NCI-H2081 treated with DMSO at 0.1 percent for 48 hours (cell line): ENCODE results near the gene DCAF10.
"Not testable (repeated sequence)": the region's sequence is repeated elsewhere in the genome, so short reads cannot be mapped to it uniquely, and the experiment has no call there.

Experiments
- DNase-seq: peaks from one replicate; lab custom pipeline; 2025; lab: John Stamatoyannopoulos, UW

DCAF10 gene

DNA sequence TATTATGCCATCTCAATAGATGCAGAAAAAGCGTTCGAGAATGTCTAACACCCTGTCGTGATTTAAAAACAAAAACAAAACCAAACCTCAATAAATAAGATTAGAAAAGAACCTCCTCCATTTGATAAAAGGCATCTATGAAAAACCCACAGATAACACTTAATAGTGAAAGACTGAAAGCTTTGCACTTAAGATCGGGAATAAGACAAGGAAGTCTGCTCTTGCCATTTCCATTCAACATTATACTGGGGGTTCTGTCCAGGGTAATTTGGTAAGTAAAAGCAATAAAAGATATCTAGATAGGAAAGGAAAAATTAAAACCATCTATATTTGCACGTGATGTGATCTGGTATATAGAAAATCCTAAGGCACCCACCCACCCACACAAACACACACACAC lies 8.5 kb upstream of the DCAF10 start:
- no peak for DNase-seq

DNA sequence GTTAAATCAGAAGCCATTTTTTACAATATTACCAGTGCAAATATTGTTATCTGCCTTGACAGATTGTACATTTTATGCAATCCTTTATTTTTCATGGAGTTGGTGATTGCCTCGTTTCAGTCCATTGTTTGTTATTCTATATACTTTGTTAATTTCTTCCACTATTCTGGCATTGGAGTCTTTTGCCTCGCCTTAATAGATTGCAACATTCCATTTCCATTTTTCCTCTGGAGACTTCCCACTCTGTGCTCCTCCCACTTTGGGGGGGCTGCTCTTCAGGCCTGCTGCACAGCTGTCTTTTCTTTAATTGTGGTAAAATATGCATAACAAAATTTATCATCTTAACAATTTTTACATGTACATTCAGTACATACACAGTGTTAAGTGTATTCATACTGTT lies 4.4 kb upstream of the DCAF10 start:
- DNase-seq = no peak

DNA sequence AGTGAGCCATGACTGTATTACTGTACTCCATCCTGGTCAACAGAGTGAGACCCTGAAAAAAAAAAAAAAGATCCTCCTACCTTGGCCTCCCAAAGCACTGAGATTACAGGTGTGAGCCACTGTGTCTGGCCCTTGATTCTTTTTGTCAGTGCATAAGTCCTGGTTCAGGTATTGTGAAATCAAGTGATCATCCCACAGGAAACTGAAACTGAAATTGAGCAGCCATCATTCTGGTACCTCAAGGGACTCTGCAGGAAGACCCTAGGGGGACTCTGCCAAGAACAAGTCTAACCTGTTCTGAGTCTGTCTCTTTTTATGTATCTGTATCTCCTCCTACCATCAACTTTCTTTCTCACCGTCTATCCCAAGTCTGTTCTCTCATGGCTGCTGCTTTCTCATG lies 1.9 kb upstream of the DCAF10 start:
- no peak for DNase-seq

DNA sequence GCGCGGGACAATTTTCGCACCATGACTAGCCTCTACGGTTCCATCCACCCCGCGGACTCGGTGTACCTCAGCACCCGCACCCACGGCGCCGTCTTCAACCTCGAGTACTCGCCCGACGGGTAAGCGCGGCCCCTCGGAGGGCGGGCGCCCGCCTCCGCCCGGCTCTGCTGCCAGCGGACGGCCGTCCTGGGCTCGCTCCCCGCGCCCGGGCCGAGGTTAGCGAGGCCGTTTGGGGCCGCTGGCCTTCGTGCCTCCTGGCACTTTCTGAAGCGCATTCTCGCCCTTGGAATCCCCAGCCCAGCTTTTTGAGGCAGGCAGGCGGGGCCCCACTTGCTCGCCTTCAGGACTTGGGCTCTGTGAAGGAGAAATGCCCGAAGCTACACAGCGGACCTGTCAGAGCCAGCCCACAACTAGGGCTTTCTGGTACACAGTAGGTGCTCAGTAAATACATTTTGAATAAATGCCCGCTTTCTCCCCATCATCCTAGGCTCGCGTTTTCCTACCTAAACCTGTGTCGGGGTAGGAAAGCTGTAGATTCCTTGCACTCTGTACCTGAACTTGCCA lies 772 bp downstream of the DCAF10 start:
- DNase-seq = no peak

DNA sequence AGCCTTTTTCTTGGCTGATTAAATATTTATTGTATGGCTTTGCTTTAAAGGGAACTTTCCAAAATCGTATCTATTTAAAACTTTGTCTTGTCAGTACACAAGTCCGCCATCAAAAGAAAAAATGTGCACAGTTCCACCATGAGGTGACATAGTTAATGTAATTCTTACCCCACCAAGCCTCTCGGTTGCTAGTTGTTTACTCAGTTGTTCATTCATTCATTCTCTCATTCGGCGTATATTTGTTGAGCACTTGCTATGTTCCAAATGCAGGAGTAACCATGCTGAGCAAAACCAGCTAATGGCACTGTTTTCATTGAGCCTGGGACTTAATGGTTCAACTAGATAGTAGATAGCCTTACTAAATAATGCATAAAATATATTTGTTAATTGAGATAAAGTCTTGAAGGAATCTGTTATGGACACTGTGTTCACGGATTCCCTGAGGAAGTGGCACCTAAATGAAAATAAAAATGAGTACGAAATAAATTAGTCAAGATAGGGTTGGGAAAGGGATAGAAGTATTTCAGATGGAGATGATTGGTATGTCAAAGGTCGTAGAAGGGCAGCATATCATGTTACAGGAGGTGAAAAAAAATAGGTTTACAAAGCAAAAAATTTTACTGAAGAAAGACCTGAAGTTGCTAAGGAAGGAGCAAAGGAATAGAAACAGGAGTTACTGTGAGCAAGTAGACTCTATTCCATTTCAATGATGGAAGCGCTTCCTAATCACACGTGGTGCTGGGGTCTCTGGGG lies 1.5 kb downstream of the DCAF10 start:
- DNase-seq = no peak

DNA sequence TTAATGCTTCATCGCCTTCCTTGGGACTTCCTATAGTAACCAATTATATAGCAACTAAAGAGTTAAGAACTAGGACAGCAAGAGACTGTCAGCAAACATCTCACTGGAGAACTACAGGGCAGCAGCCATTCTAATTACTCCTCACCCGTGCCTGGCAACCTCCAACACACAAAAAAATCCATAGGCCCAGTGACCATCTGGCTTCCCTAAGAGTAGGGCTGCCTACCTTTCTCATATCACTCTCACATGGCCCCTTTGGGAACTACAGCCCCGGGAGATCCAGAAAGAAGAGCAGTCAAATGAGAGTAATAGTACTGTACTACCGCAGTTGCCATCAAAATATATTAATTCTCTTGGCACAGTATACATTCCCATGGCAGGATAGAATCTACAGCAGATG lies 5.7 kb downstream of the DCAF10 start:
- DNase-seq = no peak

DNA sequence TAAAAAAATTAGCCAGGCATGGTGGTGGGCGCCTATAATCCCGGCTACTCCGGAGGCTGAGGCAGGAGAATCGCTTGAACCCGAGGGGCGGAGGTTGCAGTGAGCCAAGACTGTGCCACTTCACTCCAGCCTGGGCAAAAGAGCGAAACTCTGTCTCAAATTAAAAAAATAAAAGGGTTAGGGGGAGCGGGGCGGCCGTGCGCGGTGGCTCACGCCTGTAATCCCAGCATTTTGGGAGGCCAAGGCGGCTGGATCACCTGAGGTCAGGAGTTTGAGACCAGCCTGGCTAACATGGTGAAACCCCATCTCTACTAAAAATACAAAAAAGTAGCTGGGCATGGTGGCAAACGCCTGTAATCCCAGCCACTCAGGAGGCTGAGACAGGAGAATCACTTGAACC lies 9.1 kb downstream of the DCAF10 start:
- not testable (repeated sequence) for DNase-seq

DNA sequence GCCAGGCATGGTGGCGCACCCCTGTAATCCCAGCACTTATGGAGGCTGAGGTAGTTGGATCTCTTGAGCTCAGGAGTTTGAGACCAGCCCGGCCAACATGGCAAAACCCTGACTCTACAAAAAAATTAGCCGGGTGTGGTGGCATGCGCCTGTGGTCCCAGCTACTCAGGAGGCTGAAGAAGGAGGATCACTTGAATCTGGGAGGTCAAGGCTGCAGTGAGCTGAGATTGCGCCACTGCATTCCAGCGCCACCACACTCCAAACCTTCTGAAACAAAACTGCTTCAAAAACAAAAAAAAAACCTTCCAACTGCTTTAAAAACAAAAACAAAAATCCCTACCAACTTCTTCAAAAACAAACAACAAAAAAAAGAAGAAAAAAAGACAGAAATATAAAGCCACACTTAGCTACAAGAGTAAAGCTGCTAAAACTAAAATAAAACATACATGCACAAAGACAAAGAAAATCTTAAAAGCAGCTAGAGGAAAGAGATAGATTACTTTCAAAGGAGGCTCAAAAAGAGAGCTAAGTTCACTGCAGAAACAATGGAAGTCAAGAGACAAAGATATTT lies 11.4 kb downstream of the DCAF10 start:
- no peak for DNase-seq

DNA sequence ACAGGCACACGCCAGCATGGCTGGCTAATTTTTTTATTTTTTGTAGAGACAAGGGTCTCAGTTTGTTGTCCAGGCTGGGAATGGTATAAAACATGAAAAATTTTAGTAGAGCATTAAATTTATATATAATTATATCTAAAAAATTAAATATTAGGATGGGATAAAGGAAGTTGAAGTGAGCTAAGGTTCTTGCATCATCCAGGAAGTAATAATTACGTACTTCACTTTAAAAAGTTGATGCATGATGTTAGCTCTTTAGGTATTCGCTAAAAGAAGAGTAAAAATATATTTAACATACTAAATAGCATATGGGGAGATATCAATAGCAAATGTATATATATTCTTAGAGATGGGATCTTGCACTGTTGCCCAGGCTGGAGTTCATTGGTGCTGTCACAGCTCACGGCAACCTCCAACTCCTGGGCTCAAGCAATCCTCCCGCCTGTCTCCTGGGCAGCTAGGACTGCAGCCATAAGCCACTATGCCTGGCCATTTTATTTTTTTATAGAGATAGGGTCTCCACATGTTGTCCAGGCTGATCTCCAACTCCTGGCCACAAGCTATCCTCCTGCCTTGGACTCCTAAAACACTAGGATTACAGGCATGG lies 12.3 kb downstream of the DCAF10 start:
- DNase-seq = no peak

DNA sequence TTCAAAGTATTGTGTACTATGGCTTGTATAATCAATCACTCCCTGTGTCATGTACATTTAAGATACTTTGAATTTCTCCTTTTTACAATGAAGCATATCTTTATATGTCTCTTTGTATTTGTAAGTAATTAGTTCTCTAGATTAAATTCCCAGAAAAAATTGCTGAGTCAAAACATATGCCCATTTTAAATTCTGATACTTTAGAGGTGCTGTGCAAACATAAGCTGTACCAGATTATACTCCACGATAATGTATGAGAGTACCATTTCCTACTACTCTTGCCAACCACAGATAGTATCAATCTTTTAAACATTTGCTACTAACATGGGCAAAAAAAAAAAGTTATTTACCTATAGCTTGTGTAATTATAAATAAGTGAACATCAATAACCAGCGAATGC lies 18.3 kb downstream of the DCAF10 start:
- DNase-seq = no peak

DNA sequence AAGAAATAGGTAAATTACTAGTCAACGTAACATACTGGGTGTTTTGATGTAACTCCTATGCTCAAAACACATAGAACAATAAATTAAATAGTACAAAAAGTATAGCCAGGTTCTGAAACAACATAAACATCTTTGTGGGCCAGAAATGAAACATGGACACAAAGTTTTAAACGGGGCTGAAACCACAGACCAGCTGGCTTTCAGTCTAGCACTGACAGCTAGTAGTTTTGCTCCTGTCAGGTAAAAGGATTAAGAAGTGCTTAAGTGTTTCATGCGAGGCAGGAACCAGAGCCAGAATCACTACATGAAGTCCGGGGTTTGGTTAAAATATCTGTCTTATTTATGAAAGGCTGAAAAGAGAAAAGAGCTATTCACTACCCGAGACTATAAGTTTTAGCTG lies 19.5 kb downstream of the DCAF10 start:
- no peak for DNase-seq

DNA sequence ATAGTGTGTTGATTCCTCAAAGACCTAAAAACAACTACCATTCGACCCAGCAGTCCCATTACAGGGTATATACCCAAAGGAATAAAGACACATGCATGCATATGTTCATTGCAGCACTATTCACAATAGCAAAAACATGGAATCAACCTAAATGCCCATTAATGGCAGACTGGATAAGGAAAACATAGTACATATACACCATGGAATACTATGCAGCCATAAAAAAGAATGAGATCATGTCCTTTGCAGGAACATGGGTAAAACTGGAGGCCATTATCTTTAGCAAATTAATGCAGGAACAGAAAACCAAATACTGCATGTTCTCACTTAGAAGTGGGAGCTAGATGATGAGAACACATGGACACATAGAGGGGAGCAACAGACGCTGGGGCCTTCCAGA lies 24.6 kb downstream of the DCAF10 start:
- not testable (repeated sequence) for DNase-seq

DNA sequence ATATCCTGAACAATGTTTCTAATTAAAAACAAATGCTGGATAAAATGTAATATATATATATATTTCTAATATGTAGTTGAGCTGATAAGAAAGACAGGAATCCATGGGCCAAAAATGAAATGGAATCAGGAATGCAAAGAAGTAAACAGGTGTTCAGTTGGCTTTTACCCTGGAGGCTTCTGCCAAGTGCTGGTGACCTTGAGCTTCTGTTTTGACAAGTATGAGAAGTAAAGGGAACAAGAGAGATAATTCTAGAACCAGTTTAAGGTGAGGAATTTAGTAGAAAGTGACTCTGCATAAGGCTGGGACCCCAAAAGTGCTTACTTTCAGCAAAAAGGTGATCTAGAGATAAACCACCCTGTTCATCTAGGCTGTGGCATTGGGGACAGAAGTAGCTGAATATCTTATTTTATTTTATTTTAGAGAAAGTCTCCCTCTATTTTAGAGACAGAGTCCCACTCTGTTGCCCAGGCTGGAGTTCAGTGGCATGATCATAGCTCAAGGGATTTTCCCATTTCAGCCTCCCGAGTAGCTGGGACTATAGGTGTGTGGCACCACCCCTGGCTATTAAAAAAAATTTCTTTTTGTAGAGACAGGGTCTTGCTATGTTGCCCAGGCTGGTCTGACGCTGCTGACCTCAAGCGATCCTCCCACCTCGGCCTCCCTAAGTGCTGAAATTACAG lies 27.0 kb downstream of the DCAF10 start:
- no peak for DNase-seq

DNA sequence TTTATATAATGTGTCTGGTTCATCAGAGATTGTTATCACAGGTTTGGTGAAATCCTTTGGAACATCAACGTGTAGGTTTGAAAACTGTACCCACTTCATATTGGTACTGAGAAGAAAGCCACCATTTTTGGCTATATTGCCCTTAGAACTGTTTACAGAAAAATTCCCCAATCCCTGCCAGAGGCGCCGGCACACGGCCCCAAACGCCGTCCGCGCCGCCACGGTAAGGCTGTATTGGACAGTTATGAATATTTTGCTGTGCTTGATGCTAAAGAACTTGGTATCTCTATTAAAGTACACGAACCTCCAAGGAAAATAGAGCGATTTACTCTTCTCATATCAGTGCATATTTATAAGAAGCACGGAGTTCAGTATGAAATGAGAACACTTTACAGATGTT lies 35.2 kb downstream of the DCAF10 start:
- DNase-seq = no peak

DNA sequence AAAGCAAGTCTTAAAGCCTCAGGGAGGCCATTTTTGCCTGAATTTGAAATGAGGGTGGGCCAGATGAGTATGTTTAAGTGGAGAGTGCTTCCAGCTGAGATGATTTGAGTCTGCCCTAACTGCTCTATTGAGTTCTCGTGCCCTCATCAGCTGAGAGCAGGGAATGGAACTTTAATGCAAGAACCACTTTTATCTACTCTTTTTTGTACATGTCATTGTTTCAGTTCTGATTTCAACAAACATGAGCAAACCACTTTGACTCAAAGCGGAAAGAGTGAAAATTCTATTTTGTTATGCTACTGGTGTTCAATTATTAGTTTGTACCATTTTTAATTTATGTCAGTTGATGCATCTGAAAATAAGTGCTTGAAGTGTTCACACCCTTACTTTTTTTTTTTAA lies 35.8 kb downstream of the DCAF10 start:
- DNase-seq = no peak

DNA sequence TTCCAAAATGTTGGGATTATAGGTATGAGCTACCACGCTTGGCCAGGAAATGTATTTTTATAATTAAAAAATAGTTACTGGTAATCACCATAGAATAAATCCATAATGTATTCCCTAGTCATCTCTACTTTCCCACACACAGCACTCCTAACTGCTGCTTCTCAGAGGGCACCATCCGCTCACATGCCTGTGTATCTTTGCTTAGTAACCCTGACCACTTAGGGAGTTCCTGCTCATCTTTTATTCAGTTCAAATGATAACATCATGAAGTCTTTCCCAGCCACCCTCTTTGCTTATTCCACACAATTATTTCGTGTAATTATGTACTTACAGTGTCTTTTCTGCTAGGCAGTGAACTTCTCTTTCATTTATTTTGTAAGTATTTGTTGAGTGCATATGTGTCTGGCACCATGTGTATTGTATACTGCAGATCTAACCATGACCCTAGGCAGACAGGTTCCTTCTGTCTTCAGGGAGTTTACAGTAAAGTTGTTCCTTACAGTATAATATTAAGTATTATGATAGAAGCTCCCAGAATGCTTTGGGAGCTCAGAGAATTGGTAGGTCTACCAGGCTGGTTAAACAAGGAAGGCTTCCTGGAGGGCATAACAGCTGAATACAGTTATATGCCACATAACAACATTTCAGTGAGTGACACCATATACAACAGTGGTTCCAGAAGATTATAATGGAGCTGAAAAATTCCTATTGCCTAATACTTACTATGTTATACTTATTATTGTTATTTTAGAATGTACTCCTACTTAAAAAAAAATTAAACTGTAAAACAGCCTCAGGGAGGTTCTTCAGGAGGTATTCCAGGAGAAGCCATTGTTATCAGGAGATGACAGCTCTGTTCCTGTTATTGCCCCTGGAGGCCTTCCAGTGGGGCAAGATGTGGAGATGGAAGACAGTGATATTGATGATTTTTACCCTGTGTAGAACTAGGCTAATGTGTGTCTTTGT lies 39.2 kb downstream of the DCAF10 start:
- no peak for DNase-seq

DNA sequence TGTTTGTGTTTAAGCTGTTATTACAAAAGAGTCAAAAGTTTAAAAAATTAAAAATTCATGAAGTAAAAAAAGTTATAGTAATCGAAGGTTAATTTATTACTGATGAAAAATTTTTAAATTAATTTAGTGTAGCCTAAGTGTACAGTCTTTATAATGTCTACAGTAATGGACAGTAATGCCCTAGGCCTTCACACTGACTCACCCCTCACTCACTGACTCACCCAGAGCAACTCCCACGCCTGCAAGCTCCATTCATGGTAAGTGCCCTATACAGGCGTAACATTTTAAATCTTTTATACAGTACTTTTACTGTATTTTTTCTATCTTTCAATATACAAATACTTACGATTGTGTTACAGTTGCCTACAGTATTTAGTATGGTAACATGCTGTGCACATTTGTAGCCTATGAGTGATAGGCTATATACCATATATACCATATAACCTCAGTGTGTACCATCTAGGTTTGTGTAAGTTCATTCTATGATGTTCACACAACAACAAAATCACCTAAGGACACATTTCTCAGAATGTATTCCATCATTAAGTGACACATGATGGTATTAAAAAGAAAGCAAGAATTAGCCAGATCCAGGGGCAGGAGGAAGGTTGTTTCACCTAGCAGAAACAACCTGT lies 40.1 kb downstream of the DCAF10 start:
- DNase-seq = no peak

DNA sequence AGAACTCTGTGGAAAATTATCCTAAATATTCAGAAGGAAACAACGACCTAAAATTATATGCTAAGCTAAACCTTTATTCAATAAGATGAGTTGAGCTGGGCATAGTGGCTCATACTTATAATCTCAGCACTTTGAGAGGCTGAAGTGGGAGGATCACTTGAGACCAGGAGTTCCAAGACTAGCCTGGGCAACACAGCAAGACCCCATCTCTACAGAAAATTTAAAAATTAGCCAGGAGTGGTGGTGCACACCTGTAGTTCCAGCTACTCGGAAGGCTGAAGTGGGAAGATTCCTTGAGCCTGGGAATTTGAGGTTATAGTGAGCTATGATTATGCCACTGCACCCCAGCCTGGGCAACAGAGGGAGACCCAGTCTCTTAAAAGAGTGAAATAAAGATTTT lies 51.6 kb downstream of the DCAF10 start:
- DNase-seq = no peak

DNA sequence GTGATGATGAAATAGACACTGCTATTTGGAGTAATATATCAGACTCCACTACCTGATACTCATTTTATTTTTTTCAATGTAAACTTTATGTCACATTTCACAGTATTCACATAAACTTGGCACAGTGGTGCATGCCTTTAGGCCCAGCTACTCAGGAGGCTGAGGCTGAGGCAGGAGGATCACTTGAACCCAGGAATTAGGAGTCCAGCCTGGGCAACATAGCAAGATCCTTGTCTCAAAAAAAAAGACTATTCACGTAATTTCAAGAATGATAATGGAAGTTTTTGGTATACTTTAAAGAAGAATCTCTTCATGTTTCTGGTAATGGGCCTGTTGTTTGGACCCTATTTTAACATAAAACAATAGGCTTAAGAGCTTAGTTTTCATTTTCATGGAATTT lies 56.0 kb downstream of the DCAF10 start:
- no peak for DNase-seq

DNA sequence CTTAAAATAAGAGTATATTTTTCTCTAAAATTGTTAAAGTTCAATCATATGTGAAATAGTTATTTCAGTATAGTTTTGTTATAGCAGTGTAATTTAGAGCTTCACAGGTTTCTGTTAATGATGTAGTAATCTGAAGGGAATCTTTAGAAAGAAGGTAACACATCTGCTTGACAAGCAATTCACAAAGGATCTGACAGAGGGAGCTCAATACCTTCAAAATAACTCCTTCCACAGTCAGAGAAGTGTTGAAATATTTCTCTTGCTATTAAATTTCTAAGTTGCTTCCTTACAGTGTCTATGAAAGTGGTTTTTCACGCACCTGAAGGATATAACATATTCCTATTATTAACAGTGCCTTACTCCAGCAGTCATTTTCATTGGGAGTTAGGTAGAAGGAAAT lies 58.4 kb downstream of the DCAF10 start:
- DNase-seq = no peak

DNA sequence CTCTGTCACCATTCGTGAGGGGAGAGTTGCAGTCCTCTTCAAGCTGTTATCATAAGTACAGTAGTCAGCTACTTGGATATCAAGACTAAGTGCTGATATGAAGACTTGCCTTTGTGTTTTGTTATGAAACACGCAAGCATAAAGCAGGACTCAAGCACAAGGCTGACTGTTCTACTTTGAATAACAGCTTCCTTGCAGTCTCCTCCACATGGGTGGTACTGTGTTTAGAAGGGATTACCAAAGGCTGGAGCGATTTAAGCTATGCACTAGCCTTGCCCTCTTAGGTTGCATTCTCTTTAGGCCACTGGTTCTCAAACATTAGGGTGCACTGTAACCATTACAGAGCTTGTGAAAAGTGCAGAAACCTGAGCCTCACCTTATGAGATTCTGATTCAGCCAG lies 61.9 kb downstream of the DCAF10 start:
- no peak for DNase-seq
